OCI-LY1 (cell line): ENCODE data around the gene FAM180A.
A peak's percentile ranks its signal among the peaks of the same experiment; 100 is the strongest.
"Not testable (repeated sequence)": the region's sequence is repeated elsewhere in the genome, so short reads cannot be mapped to it uniquely, and the experiment has no call there.

Experiments used
- H2AFZ ChIP-seq: fragments of 200-600 bp; sonication (generic), shearing (Covaris generic); 2 replicates; pipeline ENCODE4 v1.6.0; 2014; ENCODE audit warnings: antibody characterized with exemption, mild to moderate bottlenecking, low read length
- H3F3A ChIP-seq: fragments of 200-600 bp; sonication (generic), shearing (Covaris generic); 2 replicates; pipeline ENCODE4 v1.6.0; 2014; ENCODE audit warnings: mild to moderate bottlenecking, antibody characterized with exemption, low read length, moderate library complexity; ENCODE audit not compliant: insufficient read depth
- H3K27ac ChIP-seq: fragments of 200-600 bp; sonication (generic); 2 replicates; pipeline ENCODE4 v1.5.1; 2014; ENCODE audit warnings: low read length, mixed run types, mild to moderate bottlenecking, low read depth; ENCODE audit not compliant: poor library complexity, severe bottlenecking
- H3K27me3 ChIP-seq: fragments of 200-600 bp; sonication (generic); 2 replicates; pipeline ENCODE4 v1.6.0; 2014; ENCODE audit warnings: antibody characterized with exemption, mild to moderate bottlenecking, low read length, moderate library complexity; ENCODE audit not compliant: insufficient read depth
- H3K36me3 ChIP-seq: fragments of 200-600 bp; sonication (generic); 2 replicates; pipeline ENCODE4 v1.6.1; 2014; ENCODE audit warnings: mild to moderate bottlenecking, antibody characterized with exemption, low read length, moderate library complexity, mixed read lengths; ENCODE audit not compliant: insufficient read depth
- H3K4me1 ChIP-seq: fragments of 200-600 bp; sonication (generic); 2 replicates; pipeline ENCODE4 v1.5.1; 2014; ENCODE audit warnings: mild to moderate bottlenecking, low read length, moderate library complexity; ENCODE audit not compliant: insufficient read depth, severe bottlenecking
- H3K4me2 ChIP-seq: fragments of 200-600 bp; sonication (generic), shearing (Covaris generic); 2 replicates; pipeline ENCODE4 v1.6.1; 2014; ENCODE audit warnings: low read length
- H3K4me3 ChIP-seq: fragments of 200-600 bp; sonication (generic); 2 replicates; pipeline ENCODE4 v1.5.1; 2014; ENCODE audit warnings: low read length, low read depth, mild to moderate bottlenecking, mixed read lengths; ENCODE audit not compliant: poor library complexity, severe bottlenecking
- H3K79me2 ChIP-seq: fragments of 200-600 bp; shearing (Covaris generic); 2 replicates; pipeline ENCODE4 v1.6.1; 2016; ENCODE audit warnings: mixed run types, low read length, mixed read lengths; ENCODE audit not compliant: insufficient read depth
- H3K9ac ChIP-seq: fragments of 200-600 bp; sonication (generic), shearing (Covaris generic); 2 replicates; pipeline ENCODE4 v1.6.1; 2014; ENCODE audit warnings: mild to moderate bottlenecking, low read length, mixed read lengths
- H3K9me2 ChIP-seq: fragments of 200-600 bp; sonication (generic), shearing (Covaris generic); 2 replicates; pipeline ENCODE4 v1.6.1; 2014; ENCODE audit warnings: low read depth, mild to moderate bottlenecking, low read length, mixed read lengths
- H3K9me3 ChIP-seq: fragments of 200-600 bp; shearing (Covaris generic); 2 replicates; pipeline ENCODE4 v1.6.1; 2014; ENCODE audit warnings: low read length, mixed read lengths
- H4K20me1 ChIP-seq: fragments of 200-600 bp; sonication (generic), shearing (Covaris generic); 2 replicates; pipeline ENCODE4 v1.6.0; 2016; ENCODE audit warnings: mild to moderate bottlenecking, low read length; ENCODE audit not compliant: insufficient read depth
- CTCF ChIP-seq: fragments of 200-600 bp; sonication (generic), shearing (Covaris generic); IDR thresholded peaks from 2 replicates; pipeline ENCODE4 v1.5.1; 2017; ENCODE audit warnings: mild to moderate bottlenecking, antibody characterized with exemption, low read length, moderate library complexity, mixed read lengths
- EZH2 ChIP-seq: fragments of 200-600 bp; sonication (generic), shearing (Covaris generic); IDR thresholded peaks from 2 replicates; pipeline ENCODE4 v1.8.0; 2017; ENCODE audit warnings: borderline replicate concordance, mixed run types, mild to moderate bottlenecking, antibody characterized with exemption, low read length, moderate library complexity, mixed read lengths

Gene FAM180A

DNA sequence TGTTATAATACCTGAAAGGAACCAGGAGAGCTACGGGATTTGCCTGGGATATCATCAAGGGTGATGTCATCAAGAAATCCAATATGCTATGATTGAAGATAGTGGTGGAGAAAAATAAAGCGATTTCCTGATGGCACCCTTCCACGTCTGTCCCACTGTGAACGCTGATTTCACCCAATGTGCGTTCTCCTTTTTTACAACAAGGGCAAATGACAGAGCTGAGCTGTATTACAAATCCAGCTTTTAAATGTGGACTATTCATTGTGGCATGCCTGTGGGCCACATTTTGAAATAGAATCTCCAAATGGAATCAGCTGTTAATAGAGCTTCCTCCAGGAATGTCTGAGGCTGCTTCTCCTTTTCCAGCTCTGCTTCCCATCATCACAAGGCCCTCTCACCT is 43.9 kb downstream of the FAM180A start:
- Histone ChIP-seq H2AFZ (no peak overlapping the region), H3K4me1 (no peaks in the 10 kb centered on the region), H3K4me3 (no peak overlapping the region), H3K79me2 (no peaks in the 10 kb centered on the region), H3K9ac (no peak overlapping the region), H3K4me2 (no peak overlapping the region), H3K27ac (no peak overlapping the region), H3K9me3 (no peaks in the 10 kb centered on the region), H3K9me2 (no peaks in the 10 kb centered on the region), H4K20me1 (no peaks in the 10 kb centered on the region), H3K36me3 (no peaks in the 10 kb centered on the region), H3F3A (no peaks in the 10 kb centered on the region), H3K27me3 (peaks cover 7% of the 10 kb centered on the region; the same call in 1 of the 2 replicates)
- TF ChIP-seq CTCF (no peak), EZH2 (no peak)

DNA sequence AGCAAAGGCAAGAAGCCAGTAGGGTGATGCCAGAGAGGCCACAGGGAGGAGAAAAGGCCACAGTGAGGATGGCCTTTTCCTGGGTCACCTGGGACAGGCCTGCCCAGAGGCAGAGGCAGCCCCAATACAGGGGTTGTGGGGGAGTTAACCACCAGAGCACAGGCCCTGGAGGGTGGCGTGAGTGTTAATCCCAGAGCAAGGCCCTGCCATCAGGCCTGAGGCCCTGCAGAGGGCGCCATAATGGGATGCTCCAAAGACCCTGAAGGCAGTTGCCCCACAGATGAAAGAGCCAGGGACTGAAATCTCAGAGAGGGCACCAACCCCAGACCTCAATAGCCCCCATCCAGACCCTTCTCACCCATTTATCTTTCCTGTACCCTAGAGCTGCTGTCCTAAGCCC is 44.5 kb downstream of the FAM180A start:
- no peaks in the 10 kb centered on the region for H3K36me3 ChIP-seq

DNA sequence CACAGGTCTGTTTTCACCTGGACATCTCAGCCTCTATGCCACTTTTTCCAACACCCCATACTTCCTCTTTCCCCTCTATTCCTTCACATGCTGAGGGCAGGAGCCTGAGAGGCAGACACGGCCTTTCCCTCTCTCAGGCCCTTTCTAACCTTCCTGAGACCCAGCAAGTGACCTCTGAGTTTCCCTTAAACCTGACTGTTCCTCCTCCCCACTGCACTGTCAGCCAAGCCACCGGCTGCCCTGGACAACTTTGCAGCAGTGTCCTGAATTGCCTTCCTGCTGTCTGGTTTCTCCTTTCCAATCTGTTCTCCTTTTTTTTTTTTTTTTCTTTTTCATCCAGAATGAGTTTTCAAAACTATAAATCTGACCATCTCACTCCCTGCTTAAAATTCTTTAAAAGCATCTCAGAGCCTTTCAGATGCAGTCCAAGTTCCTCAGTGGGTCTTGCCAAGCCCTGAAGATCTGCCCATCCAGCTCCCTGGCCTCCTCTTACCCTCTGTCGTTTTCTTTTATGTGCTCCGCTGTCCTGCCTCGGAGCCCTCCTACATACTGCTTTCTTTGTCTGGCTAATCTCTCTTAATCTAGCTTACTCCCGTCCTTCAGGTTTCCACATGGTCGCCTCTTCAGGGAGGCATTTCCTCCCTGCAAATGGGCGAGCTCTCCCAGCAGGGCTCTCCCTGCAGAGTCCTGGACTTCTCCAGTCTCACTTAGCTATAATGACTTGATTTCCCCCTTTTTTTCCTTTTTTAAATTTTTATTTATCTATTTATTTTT is 51.1 kb downstream of the FAM180A start:
- no peak for TF ChIP-seq EZH2
- Histone ChIP-seq H3K9ac (no peak overlapping the region), H3K4me3 (no peak overlapping the region), H3K9me3 (no peaks in the 10 kb centered on the region), H4K20me1 (no peaks in the 10 kb centered on the region), H3K27me3 (no peaks in the 10 kb centered on the region), H2AFZ (no peak overlapping the region), H3F3A (no peaks in the 10 kb centered on the region), H3K9me2 (no peaks in the 10 kb centered on the region), H3K4me1 (no peaks in the 10 kb centered on the region), H3K79me2 (no peaks in the 10 kb centered on the region), H3K36me3 (no peaks in the 10 kb centered on the region), H3K4me2 (no peak overlapping the region), H3K27ac (no peak overlapping the region)

More for the DNA sequence above, 44.5 kb downstream of the FAM180A start:
- no peak overlapping the region for H3K4me2 ChIP-seq
- no peaks in the 10 kb centered on the region for H3K9me3 ChIP-seq
- peak; percentile 62 for TF ChIP-seq CTCF
- TF ChIP-seq EZH2: no peak
- peaks cover 7% of the 10 kb centered on the region; the same call in 1 of the 2 replicates for H3K27me3 ChIP-seq
- H4K20me1 ChIP-seq: no peaks in the 10 kb centered on the region
- H3K4me1 ChIP-seq: no peaks in the 10 kb centered on the region
- no peak overlapping the region for H3K4me3 ChIP-seq
- no peak overlapping the region for H3K9ac ChIP-seq
- no peaks in the 10 kb centered on the region for H3F3A ChIP-seq
- H2AFZ ChIP-seq: no peak overlapping the region
- no peaks in the 10 kb centered on the region for H3K79me2 ChIP-seq
- no peak overlapping the region for H3K27ac ChIP-seq
- H3K9me2 ChIP-seq: no peaks in the 10 kb centered on the region

DNA sequence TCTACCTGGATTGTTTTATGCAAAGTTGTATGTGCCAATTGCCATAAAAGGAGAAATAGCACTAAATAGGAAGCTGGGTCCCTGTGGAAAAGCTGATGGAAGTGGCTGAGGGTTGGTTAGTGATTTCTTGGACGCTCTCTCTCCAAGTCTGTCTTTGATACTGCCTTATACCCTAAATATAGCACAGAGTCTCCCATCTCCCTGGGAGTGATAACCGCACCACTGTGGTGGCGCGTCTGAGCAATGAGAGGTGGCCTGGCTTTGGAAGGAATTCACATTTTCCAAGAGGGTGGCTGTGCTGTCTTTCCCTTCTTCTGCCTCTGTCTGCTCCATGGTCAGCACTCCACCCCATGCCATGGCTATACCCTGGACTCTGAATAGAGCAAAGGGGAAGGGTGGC is 55.1 kb downstream of the FAM180A start:
- no peaks in the 10 kb centered on the region for H4K20me1 ChIP-seq
- H3K79me2 ChIP-seq: no peaks in the 10 kb centered on the region
- TF ChIP-seq CTCF: no peak
- no peak for TF ChIP-seq EZH2
- no peak overlapping the region for H3K4me3 ChIP-seq
- no peaks in the 10 kb centered on the region for H3K9me2 ChIP-seq
- H3K36me3 ChIP-seq: no peaks in the 10 kb centered on the region
- H2AFZ ChIP-seq: no peak overlapping the region
- H3K27ac ChIP-seq: no peak overlapping the region
- no peaks in the 10 kb centered on the region for H3K27me3 ChIP-seq
- H3K9me3 ChIP-seq: no peaks in the 10 kb centered on the region
- H3K9ac ChIP-seq: no peak overlapping the region
- H3F3A ChIP-seq: no peaks in the 10 kb centered on the region
- H3K4me1 ChIP-seq: no peaks in the 10 kb centered on the region
- no peak overlapping the region for H3K4me2 ChIP-seq

- H2AFZ ChIP-seq, H3K36me3 ChIP-seq, H4K20me1 ChIP-seq, H3K27me3 ChIP-seq, H3K9ac ChIP-seq, H3K27ac ChIP-seq, H3K4me2 ChIP-seq, H3K4me3 ChIP-seq, H3F3A ChIP-seq, H3K4me1 ChIP-seq, H3K9me3 ChIP-seq, H3K79me2 ChIP-seq, H3K9me2 ChIP-seq: not testable (repeated sequence)
Measured at GRCh38 chr7:135692606-135693005, 56.0 kb downstream of the FAM180A start.
